ENCODE measurements around the gene MIB2. TPM values are rescaled to one million over a fixed set of nuclear protein-coding genes. Genes with fewer than 3 reads are reported as not detected.

The MIB2 gene
- total and polyA plus RNA-seq, 2 donors (not counting 1 experiment from before 2014, with no cell fraction given) = 94.0 to 95.9 TPM

DNA sequence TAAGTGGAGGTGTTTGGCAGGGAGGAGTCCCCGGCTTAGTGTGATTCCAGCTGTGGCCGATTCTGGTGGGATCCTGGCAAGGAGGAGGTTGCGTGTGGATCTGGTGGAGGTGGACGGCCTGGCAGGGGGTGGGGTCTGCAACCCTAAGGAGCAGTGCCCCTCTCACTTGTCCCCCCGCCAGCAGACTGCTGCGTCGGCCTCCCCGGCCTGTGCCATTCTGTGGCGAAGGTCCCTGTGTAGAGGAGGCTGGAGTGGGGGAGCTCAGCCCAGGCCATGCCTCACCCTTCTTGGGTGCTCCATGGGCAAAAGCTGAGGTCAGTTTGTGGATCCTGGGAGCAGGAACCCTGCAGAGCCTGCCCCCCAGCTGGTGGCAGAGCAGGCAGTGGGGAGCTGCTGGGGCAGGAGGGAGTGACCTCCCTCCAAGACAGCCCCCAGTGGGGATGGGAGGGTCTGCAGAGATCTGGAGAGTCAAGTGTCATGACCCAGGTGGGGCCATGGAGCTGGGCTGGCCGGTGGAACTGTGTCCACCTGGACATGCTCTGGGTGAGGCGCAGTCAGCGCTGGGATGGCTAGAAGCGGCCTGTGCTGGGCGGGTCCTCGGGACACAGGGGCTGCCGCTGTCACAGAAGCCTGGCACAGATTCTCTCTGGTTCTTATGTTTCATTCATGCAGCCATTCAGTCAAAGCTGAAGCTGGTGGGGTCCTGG lies 5.3 kb downstream of the MIB2 start:
- no peaks in the 10 kb centered on the region for H3K9me3 ChIP-seq (ENCODE audit: control extremely low read depth in 1 of 3, control insufficient read depth in 2 of 3, insufficient read depth in 1 of 3, low read length in 2 of 3)
- H3K27me3 Mint-ChIP-seq = no peaks in the 10 kb centered on the region
- H3K4me1 Mint-ChIP-seq = peaks cover 11% of the 10 kb centered on the region
- H3K4me2 ChIP-seq (replicated peaks; ENCODE audit: low read depth, low read length, poor library complexity, severe bottlenecking) = no peak overlapping the region
- ChIA-PET POLR2A (interaction anchor here (0.6 kb wide), 1 partner anchor 24 kb away, joined by 4 read pairs; no protein-coding TSS in a partner anchor), CTCF (no interaction called here)
- no peak for DNase-seq
- no peak for ATAC-seq (ENCODE audit: low read depth)
- H3K36me3 ChIP-seq (replicated peaks in 1 of 2; ENCODE audit: control extremely low read depth in 1 of 2, control insufficient read depth in 1 of 2, extremely low read depth in 1 of 2, insufficient read depth in 2 of 2, low read length in 1 of 2) = peaks cover 0 to 5% of the 10 kb centered on the region in 2 experiments
- H3K9ac ChIP-seq (ENCODE audit: low read length) = no peak overlapping the region
- TF ChIP-seq, protein P1, sequence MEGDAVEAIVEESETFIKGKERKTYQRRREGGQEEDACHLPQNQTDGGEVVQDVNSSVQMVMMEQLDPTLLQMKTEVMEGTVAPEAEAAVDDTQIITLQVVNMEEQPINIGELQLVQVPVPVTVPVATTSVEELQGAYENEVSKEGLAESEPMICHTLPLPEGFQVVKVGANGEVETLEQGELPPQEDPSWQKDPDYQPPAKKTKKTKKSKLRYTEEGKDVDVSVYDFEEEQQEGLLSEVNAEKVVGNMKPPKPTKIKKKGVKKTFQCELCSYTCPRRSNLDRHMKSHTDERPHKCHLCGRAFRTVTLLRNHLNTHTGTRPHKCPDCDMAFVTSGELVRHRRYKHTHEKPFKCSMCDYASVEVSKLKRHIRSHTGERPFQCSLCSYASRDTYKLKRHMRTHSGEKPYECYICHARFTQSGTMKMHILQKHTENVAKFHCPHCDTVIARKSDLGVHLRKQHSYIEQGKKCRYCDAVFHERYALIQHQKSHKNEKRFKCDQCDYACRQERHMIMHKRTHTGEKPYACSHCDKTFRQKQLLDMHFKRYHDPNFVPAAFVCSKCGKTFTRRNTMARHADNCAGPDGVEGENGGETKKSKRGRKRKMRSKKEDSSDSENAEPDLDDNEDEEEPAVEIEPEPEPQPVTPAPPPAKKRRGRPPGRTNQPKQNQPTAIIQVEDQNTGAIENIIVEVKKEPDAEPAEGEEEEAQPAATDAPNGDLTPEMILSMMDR (IDR thresholded peaks at IDR 0.05) = no peak
- TF ChIP-seq EZH2 (IDR thresholded peaks at IDR 0.05; ENCODE audit: borderline replicate concordance, insufficient read depth, low read depth, low read length, poor library complexity, severe bottlenecking) = no peak
- intact Hi-C loops (cut with micrococcal nuclease) = no loop called here
- peaks cover 8 to 9% of the 10 kb centered on the region in 2 donors for H3K4me1 ChIP-seq (ENCODE audit: control insufficient read depth in 2 of 2, insufficient read depth in 2 of 2, low read length in 2 of 2)
- H3K9me3 Mint-ChIP-seq (ENCODE audit: insufficient read depth) = no peaks in the 10 kb centered on the region
- no peak overlapping the region for H3K4me3 ChIP-seq (ENCODE audit: control extremely low read depth in 1 of 5, extremely low read depth in 1 of 5, insufficient read depth in 1 of 5, low read depth in 2 of 5, low read length in 4 of 5)
- peaks cover 18% of the 10 kb centered on the region for H3K79me2 ChIP-seq (ENCODE audit: control insufficient read depth, insufficient read depth, low read length)
- H3K4me3 Mint-ChIP-seq = no peak overlapping the region
- H3K27me3 ChIP-seq (replicated peaks in 1 of 4; ENCODE audit: control extremely low read depth in 1 of 4, control insufficient read depth in 3 of 4, insufficient read depth in 4 of 4, low read length in 3 of 4) = no peaks in the 10 kb centered on the region
- WGBS (ENCODE audit: insufficient coverage) = 99% methylated on average over 16 of the region's 16 CpGs
- peaks cover 20% of the 10 kb centered on the region for H4K20me1 ChIP-seq (ENCODE audit: control insufficient read depth, insufficient read depth, low read length, poor library complexity, severe bottlenecking)
- no peak overlapping the region for H3K27ac ChIP-seq (ENCODE audit: low read length in 2 of 2)
- H3K27ac Mint-ChIP-seq = no peak overlapping the region
- no peak overlapping the region for H2AFZ ChIP-seq (ENCODE audit: insufficient read depth, low read depth, low read length, poor library complexity, severe bottlenecking)

Data from B cell (primary cell).